Raji (cell line): ENCODE data around the gene PRR9.

Experiments used
- POLR2A ChIP-seq: IDR thresholded peaks from 2 replicates; pipeline ENCODE4 v1.6.1; 2011; ENCODE audit warnings: low read depth, low read length, control low read depth; ENCODE audit not compliant: insufficient read depth

PRR9 gene

DNA sequence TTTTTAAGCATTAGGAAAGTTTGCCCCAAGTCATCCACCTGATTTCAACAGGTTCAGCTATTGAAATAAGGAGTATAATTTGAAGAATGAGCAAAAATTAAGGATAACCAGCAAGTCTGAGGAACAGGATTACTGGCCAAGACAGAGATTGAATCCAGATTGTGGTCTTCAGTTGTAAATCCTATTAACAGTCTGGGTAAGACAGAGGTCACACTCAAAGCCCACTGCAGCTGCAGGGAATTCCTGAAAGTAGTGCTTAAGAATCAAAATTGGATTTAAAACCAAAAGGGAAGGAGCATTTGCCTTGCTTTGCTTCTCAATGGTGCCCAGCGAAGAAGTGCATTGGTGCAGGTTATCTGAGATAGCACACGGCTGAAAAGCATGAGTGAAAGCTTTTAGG, 35.7 kb downstream of the PRR9 start:
- TF ChIP-seq POLR2A: no peak

- TF ChIP-seq POLR2A: no peak
Measured at GRCh38 chr1:153253693-153254092, 36.3 kb downstream of the PRR9 start.

DNA sequence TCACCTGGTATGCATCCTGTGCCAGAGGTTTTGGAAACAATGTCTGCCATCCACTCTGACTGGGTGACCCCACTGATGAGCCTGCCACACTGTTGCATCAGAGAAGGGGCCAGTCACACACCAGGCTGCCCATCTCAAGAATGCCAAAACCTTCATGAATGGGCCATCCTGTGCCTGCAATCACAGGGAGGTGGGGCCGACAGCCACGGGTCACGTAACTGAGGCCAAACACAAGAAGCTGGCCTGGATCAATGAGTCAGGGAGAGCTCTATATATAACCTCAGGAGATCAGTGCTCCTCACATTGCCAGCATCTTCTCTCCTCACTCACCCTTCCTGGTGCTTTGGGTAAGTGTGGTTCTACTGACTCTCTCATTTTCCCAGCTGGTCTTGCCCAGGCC, 42.0 kb downstream of the PRR9 start, which contains the start of gene LORICRIN:
Gene LORICRIN (plus strand): TSS at position 301 of the 400 bp plus-strand sequence. CDS start 1,263 bp downstream, outside the sequence.
- TF ChIP-seq POLR2A: no peak

GRCh38 chr1:153260585-153261280, 43.3 kb downstream of the PRR9 start:
- TF ChIP-seq POLR2A: no peak

DNA sequence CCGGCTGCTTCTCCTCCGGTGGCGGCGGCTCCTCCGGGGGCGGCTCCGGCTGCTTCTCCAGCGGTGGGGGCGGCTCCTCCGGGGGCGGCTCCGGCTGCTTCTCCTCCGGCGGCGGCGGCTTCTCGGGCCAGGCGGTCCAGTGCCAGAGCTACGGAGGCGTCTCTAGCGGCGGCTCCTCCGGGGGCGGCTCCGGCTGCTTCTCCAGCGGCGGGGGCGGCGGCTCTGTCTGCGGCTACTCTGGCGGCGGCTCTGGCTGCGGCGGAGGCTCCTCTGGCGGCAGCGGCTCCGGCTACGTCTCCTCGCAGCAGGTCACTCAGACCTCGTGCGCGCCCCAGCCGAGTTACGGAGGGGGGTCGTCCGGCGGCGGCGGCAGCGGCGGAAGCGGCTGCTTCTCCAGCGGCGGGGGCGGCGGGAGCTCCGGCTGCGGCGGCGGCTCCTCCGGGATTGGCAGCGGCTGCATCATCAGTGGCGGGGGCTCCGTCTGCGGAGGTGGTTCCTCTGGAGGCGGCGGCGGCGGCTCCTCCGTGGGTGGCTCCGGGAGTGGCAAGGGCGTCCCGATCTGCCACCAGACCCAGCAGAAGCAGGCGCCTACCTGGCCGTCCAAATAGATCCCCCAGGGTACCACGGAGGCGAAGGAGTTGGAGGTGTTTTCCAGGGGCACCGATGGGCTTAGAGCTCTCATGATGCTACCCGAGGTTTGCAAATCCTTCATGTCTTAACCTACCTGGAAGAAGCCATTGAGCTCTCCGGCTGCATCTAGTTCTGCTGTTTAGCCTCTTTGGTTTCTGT, 44.1 kb downstream of the PRR9 start:
- no peak for TF ChIP-seq POLR2A

DNA sequence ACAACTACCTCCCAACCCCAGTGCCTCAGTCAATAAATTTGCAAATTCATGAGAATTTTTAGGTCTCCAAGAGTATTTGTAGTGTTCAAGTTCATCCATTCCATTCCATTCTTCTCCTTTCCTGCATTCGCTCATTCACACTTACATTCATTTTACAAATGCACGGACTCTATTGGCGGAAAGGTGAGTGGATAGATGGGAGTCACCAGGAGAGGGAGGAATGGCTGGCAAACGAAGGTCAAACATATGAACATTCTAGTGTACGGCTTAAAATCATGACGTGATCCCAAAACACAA, 44.6 kb downstream of the PRR9 start:
- no peak for TF ChIP-seq POLR2A

DNA sequence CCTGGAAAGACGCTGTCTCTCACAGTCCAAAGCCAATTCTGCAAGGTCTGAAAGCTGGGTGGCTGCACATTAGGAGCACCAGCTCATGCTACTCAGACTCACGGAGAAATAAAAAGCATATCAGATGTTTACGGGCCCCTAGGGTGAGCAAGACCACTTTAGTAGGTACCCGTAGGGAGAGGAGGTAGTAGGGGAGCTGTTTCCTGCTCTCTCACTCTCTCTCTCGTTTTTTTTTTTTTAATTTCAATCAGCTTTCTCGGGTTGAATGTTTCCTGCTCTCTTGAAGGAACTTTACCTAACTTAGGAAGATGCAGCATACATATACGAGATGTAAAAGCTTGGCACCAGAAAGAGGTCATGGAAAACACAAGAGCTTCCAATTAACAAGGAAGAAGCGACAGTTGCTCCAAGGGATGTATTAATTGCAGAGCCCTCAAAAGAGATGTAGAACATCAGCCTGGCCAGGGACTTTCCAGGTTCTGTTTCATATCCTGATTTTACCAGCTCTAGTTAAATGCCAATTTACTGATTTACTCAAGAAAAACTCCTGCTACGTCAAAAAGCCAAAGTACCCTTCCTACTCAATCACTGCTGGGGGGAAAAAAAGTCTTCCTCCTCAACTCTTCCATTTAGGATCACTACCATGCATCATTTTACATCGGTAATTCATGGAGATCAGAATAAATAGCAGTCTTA, 45.2 kb downstream of the PRR9 start:
- TF ChIP-seq POLR2A: no peak

- TF ChIP-seq POLR2A: no peak
Measured at GRCh38 chr1:153265457-153265856, 48.1 kb downstream of the PRR9 start.
